ENCODE measurements around the gene RPAIN. TPM values are rescaled to one million over a fixed set of nuclear protein-coding genes. Genes with fewer than 3 reads are reported as not detected.
A peak's percentile ranks its signal among the peaks of the same experiment; 100 is the strongest.

RPAIN gene
- total and polyA plus RNA-seq, 3 experiments from 2014 or later = 36.9 to 51.0 (median 50.6) TPM

GRCh38 chr17:5391678-5392077, 28.3 kb upstream of the RPAIN start:
- Mint-ChIP-seq H3K27me3 (no peaks in the 10 kb centered on the region), H3K4me3 (no peak overlapping the region), H3K4me1 (peaks cover 11 to 17% (median 11%) of the 10 kb centered on the region in 3 donors), H3K36me3 (peaks cover 22 to 80% (median 33%) of the 10 kb centered on the region in 3 donors), H3K27ac (peak overlapping the region in 4 of 8 donors; percentile 2 to 37 (median 14)), H3K9me3 (no peaks in the 10 kb centered on the region)
- peaks cover 59% of the 10 kb centered on the region for H3K36me3 ChIP-seq (ENCODE audit: insufficient read depth, low read length)
- H3K4me3 ChIP-seq (ENCODE audit: low read length) = no peak overlapping the region
- no peaks in the 10 kb centered on the region for H3K27me3 ChIP-seq (ENCODE audit: insufficient read depth, low read length, poor library complexity, severe bottlenecking)
- ChIA-PET POLR2A (no interaction called here), CTCF (no interaction called here)
- no peak for DNase-seq
- no peaks in the 10 kb centered on the region for H3K9me3 ChIP-seq (ENCODE audit: low read length)
- H3K4me1 ChIP-seq (ENCODE audit: insufficient read depth, low read length) = peaks cover 9% of the 10 kb centered on the region
- no peak overlapping the region for H3K27ac ChIP-seq (ENCODE audit: low read depth, low read length)

GRCh38 chr17:5396612-5397011, 23.4 kb upstream of the RPAIN start:
- Mint-ChIP-seq H3K4me1 (peaks cover 0 to 3% (median 0%) of the 10 kb centered on the region in 3 donors), H3K27ac (peak overlapping the region in 1 of 8 donors; percentile 29), H3K9me3 (no peaks in the 10 kb centered on the region), H3K4me3 (no peak overlapping the region), H3K27me3 (no peaks in the 10 kb centered on the region), H3K36me3 (peaks cover 21 to 77% (median 31%) of the 10 kb centered on the region in 3 donors)
- ChIA-PET CTCF (no interaction called here), POLR2A (no interaction called here)
- H3K27me3 ChIP-seq (ENCODE audit: insufficient read depth, low read length, poor library complexity, severe bottlenecking) = no peaks in the 10 kb centered on the region
- H3K36me3 ChIP-seq (ENCODE audit: insufficient read depth, low read length) = peaks cover 57% of the 10 kb centered on the region
- DNase-seq = no peak
- H3K27ac ChIP-seq (ENCODE audit: low read depth, low read length) = no peak overlapping the region
- no peaks in the 10 kb centered on the region for H3K9me3 ChIP-seq (ENCODE audit: low read length)
- no peaks in the 10 kb centered on the region for H3K4me1 ChIP-seq (ENCODE audit: insufficient read depth, low read length)
- H3K4me3 ChIP-seq (ENCODE audit: low read length) = no peak overlapping the region

GRCh38 chr17:5399767-5400166, 20.2 kb upstream of the RPAIN start:
- Mint-ChIP-seq H3K4me1 (peaks cover 0 to 5% (median 0%) of the 10 kb centered on the region in 3 donors), H3K4me3 (no peak overlapping the region), H3K36me3 (peaks cover 13 to 75% (median 19%) of the 10 kb centered on the region in 3 donors), H3K27ac (no peak overlapping the region), H3K27me3 (no peaks in the 10 kb centered on the region), H3K9me3 (no peaks in the 10 kb centered on the region)
- Histone ChIP-seq H3K4me3 (ENCODE audit: low read length) (no peak overlapping the region), H3K27ac (ENCODE audit: low read depth, low read length) (no peak overlapping the region), H3K36me3 (ENCODE audit: insufficient read depth, low read length) (peaks cover 54% of the 10 kb centered on the region), H3K27me3 (ENCODE audit: insufficient read depth, low read length, poor library complexity, severe bottlenecking) (no peaks in the 10 kb centered on the region), H3K9me3 (ENCODE audit: low read length) (no peaks in the 10 kb centered on the region), H3K4me1 (ENCODE audit: insufficient read depth, low read length) (no peaks in the 10 kb centered on the region)
- ChIA-PET POLR2A (no interaction called here), CTCF (no interaction called here)
- DNase-seq = no peak

GRCh38 chr17:5405400-5405799, 14.6 kb upstream of the RPAIN start:
- H3K4me3 ChIP-seq (ENCODE audit: low read length) = no peak overlapping the region
- Mint-ChIP-seq H3K27ac (no peak overlapping the region), H3K27me3 (no peaks in the 10 kb centered on the region), H3K36me3 (peaks cover 6 to 43% (median 20%) of the 10 kb centered on the region in 3 donors), H3K4me1 (peaks cover 8 to 17% (median 11%) of the 10 kb centered on the region in 3 donors), H3K9me3 (no peaks in the 10 kb centered on the region), H3K4me3 (no peak overlapping the region)
- H3K36me3 ChIP-seq (ENCODE audit: insufficient read depth, low read length) = peaks cover 76% of the 10 kb centered on the region
- no peaks in the 10 kb centered on the region for H3K4me1 ChIP-seq (ENCODE audit: insufficient read depth, low read length)
- no peak for DNase-seq
- ChIA-PET POLR2A (no interaction called here), CTCF (no interaction called here)
- H3K27me3 ChIP-seq (ENCODE audit: insufficient read depth, low read length, poor library complexity, severe bottlenecking) = no peaks in the 10 kb centered on the region
- H3K27ac ChIP-seq (ENCODE audit: low read depth, low read length) = no peak overlapping the region
- no peaks in the 10 kb centered on the region for H3K9me3 ChIP-seq (ENCODE audit: low read length)

- Histone ChIP-seq H3K27ac (ENCODE audit: low read depth, low read length) (no peak overlapping the region), H3K9me3 (ENCODE audit: low read length) (no peaks in the 10 kb centered on the region), H3K4me3 (ENCODE audit: low read length) (no peak overlapping the region), H3K36me3 (ENCODE audit: insufficient read depth, low read length) (peaks cover 78% of the 10 kb centered on the region), H3K27me3 (ENCODE audit: insufficient read depth, low read length, poor library complexity, severe bottlenecking) (no peaks in the 10 kb centered on the region), H3K4me1 (ENCODE audit: insufficient read depth, low read length) (no peaks in the 10 kb centered on the region)
- Mint-ChIP-seq H3K4me3 (no peak overlapping the region), H3K27me3 (no peaks in the 10 kb centered on the region), H3K9me3 (no peaks in the 10 kb centered on the region), H3K27ac (no peak overlapping the region), H3K36me3 (peaks cover 6 to 46% (median 25%) of the 10 kb centered on the region in 3 donors), H3K4me1 (peaks cover 28 to 40% (median 35%) of the 10 kb centered on the region in 3 donors)
- ChIA-PET POLR2A (interaction anchor here (0.6 kb wide), 1 partner anchor 15 kb away, joined by 3 read pairs; no protein-coding TSS in a partner anchor), CTCF (no interaction called here)
- no peak for DNase-seq
Measured at GRCh38 chr17:5408186-5408585, 11.8 kb upstream of the RPAIN start.

GRCh38 chr17:5410594-5411272, 9.2 kb upstream of the RPAIN start:
- H3K27me3 Mint-ChIP-seq = no peaks in the 10 kb centered on the region
- ChIA-PET CTCF (interaction anchor here (0.6 kb wide), 1 partner anchor 25 kb away, joined by 3 read pairs; no protein-coding TSS in a partner anchor), POLR2A (interaction anchor here (0.6 to 0.7 kb wide), 2 partner anchors 59 to 133 kb away, joined by 3 to 4 read pairs; no protein-coding TSS in a partner anchor)
- Histone ChIP-seq H3K27ac (ENCODE audit: low read depth, low read length) (no peak overlapping the region), H3K27me3 (ENCODE audit: insufficient read depth, low read length, poor library complexity, severe bottlenecking) (no peaks in the 10 kb centered on the region), H3K4me1 (ENCODE audit: insufficient read depth, low read length) (no peaks in the 10 kb centered on the region), H3K4me3 (ENCODE audit: low read length) (no peak overlapping the region), H3K9me3 (ENCODE audit: low read length) (no peaks in the 10 kb centered on the region), H3K36me3 (ENCODE audit: insufficient read depth, low read length) (peaks cover 81% of the 10 kb centered on the region)
- peaks cover 3 to 57% (median 22%) of the 10 kb centered on the region in 3 donors for H3K36me3 Mint-ChIP-seq
- DNase-seq = no peak
- H3K9me3 Mint-ChIP-seq = no peaks in the 10 kb centered on the region
- H3K4me3 Mint-ChIP-seq = peak overlapping the region in 2 of 7 donors; percentile 6 to 60
- H3K4me1 Mint-ChIP-seq = peaks cover 30 to 43% (median 41%) of the 10 kb centered on the region in 3 donors
- peak overlapping the region in 6 of 8 donors; percentile 17 to 75 (median 46) for H3K27ac Mint-ChIP-seq

GRCh38 chr17:5413682-5414081, 6.3 kb upstream of the RPAIN start:
- peaks cover 37 to 66% (median 62%) of the 10 kb centered on the region in 3 donors for H3K4me1 Mint-ChIP-seq
- no peak for DNase-seq

GRCh38 chr17:5416901-5417300, 3.1 kb upstream of the RPAIN start:
- Histone ChIP-seq H3K36me3 (ENCODE audit: insufficient read depth, low read length) (peaks cover 39% of the 10 kb centered on the region), H3K9me3 (ENCODE audit: low read length) (no peaks in the 10 kb centered on the region), H3K4me3 (ENCODE audit: low read length) (no peak overlapping the region), H3K27me3 (ENCODE audit: insufficient read depth, low read length, poor library complexity, severe bottlenecking) (no peaks in the 10 kb centered on the region), H3K4me1 (ENCODE audit: insufficient read depth, low read length) (peaks cover 33% of the 10 kb centered on the region), H3K27ac (ENCODE audit: low read depth, low read length) (no peak overlapping the region)
- Mint-ChIP-seq H3K36me3 (peaks cover 0 to 81% (median 12%) of the 10 kb centered on the region in 3 donors), H3K9me3 (no peaks in the 10 kb centered on the region), H3K4me1 (peaks cover 42 to 71% (median 60%) of the 10 kb centered on the region in 3 donors), H3K4me3 (peak overlapping the region; percentile 3 to 82 (median 49)), H3K27me3 (peaks cover 0 to 4% of the 10 kb centered on the region in 2 donors), H3K27ac (peak overlapping the region in 3 of 8 donors; percentile 43 to 74 (median 61))
- ChIA-PET POLR2A (interaction anchor here (0.6 kb wide), 1 partner anchor 868 kb away, joined by 5 read pairs; no protein-coding TSS in a partner anchor), CTCF (interaction anchor here (0.5 to 3.8 kb wide), 2 partner anchors 23 to 1414 kb away, joined by 3 to 31 read pairs; partner anchors contain the start of gene C1QBP)
- DNase-seq = no peak

More at GRCh38 chr17:5413682-5414081, 6.3 kb upstream of the RPAIN start:
- Mint-ChIP-seq H3K27ac (no peak overlapping the region), H3K36me3 (peaks cover 2 to 74% (median 21%) of the 10 kb centered on the region in 3 donors), H3K4me3 (peak overlapping the region in 1 of 7 donors; percentile 55), H3K27me3 (no peaks in the 10 kb centered on the region), H3K9me3 (no peaks in the 10 kb centered on the region)
- peaks cover 59% of the 10 kb centered on the region for H3K36me3 ChIP-seq (ENCODE audit: insufficient read depth, low read length)
- no peaks in the 10 kb centered on the region for H3K27me3 ChIP-seq (ENCODE audit: insufficient read depth, low read length, poor library complexity, severe bottlenecking)
- H3K4me1 ChIP-seq (ENCODE audit: insufficient read depth, low read length) = peaks cover 22% of the 10 kb centered on the region
- no peak overlapping the region for H3K4me3 ChIP-seq (ENCODE audit: low read length)
- H3K9me3 ChIP-seq (ENCODE audit: low read length) = no peaks in the 10 kb centered on the region
- CTCF ChIA-PET = interaction anchor here (0.8 to 1.8 kb wide), 2 partner anchors 10 to 25 kb away, joined by 3 to 6 read pairs; partner anchors contain the start of gene C1QBP
- POLR2A ChIA-PET = interaction anchor here (0.6 kb wide), 1 partner anchor 10 kb away, joined by 6 read pairs; no protein-coding TSS in a partner anchor
- H3K27ac ChIP-seq (ENCODE audit: low read depth, low read length) = no peak overlapping the region
